Effector CD8-positive, alpha-beta T cell (primary cell): ENCODE data around the gene GPS2.
A peak's percentile ranks its signal among the peaks of the same experiment; 100 is the strongest.
"Not testable (repeated sequence)": the region's sequence is repeated elsewhere in the genome, so short reads cannot be mapped to it uniquely, and the experiment has no call there.

ENCODE experiments used
- DNase-seq: peaks from one replicate; lab custom pipeline; 2025; lab: John Stamatoyannopoulos, UW
- total RNA-seq, 4 experiments: gene quantifications; one replicate each; lab custom pipeline; 2026; lab: John Stamatoyannopoulos, UW

The GPS2 gene
- 6.0 to 7.6 (median 6.4) reads per million in 4 experiments for total RNA-seq

GRCh38 chr17:7314719-7315569 lies at the start of gene GPS2:
Gene GPS2 (minus strand): TSS chr17:7315360. CDS start chr17:7315052, 308 bp downstream.
- DNase-seq: peak; percentile 82

GRCh38 chr17:7363311-7363710 lies 48.2 kb upstream of the GPS2 start:
- DNase-seq: no peak

GRCh38 chr17:7361906-7362305 lies 46.7 kb upstream of the GPS2 start:
- DNase-seq: no peak

- no peak for DNase-seq
These were observed 42.2 kb upstream of the GPS2 start for GRCh38 chr17:7357381-7357780.

GRCh38 chr17:7356756-7357155 lies 41.6 kb upstream of the GPS2 start:
- no peak for DNase-seq

- DNase-seq: peak; percentile 73
These were observed 41.0 kb upstream of the GPS2 start for GRCh38 chr17:7356072-7356549.

GRCh38 chr17:7355573-7355972 lies 40.4 kb upstream of the GPS2 start:
- no peak for DNase-seq

- DNase-seq: no peak
These were observed 39.9 kb upstream of the GPS2 start, which contains the start of gene TMEM95 for GRCh38 chr17:7355053-7355452. Gene TMEM95 (plus strand): TSS chr17:7355156. CDS start chr17:7355205, 49 bp downstream.

GRCh38 chr17:7354262-7354843 lies 39.2 kb upstream of the GPS2 start:
- DNase-seq: no peak

- DNase-seq: no peak
These were observed 37.9 kb upstream of the GPS2 start for GRCh38 chr17:7352910-7353635.

GRCh38 chr17:7352503-7352889 lies 37.3 kb upstream of the GPS2 start:
- DNase-seq: no peak

- peak; percentile 54 for DNase-seq
These were observed 36.7 kb upstream of the GPS2 start, which contains the start of gene KCTD11 for GRCh38 chr17:7351665-7352502. Gene KCTD11 (plus strand): TSS chr17:7352162.

GRCh38 chr17:7348478-7349242 lies 33.5 kb upstream of the GPS2 start:
- no peak for DNase-seq

- no peak for DNase-seq
These were observed 32.7 kb upstream of the GPS2 start for GRCh38 chr17:7347630-7348477.

- no peak for DNase-seq
These were observed 31.8 kb upstream of the GPS2 start for GRCh38 chr17:7346761-7347614.

- no peak for DNase-seq
These were observed 28.1 kb upstream of the GPS2 start for GRCh38 chr17:7343250-7343649.

- no peak for DNase-seq
These were observed 26.7 kb upstream of the GPS2 start for GRCh38 chr17:7341842-7342241.

GRCh38 chr17:7340179-7340578 lies 25.0 kb upstream of the GPS2 start:
- no peak for DNase-seq

GRCh38 chr17:7337600-7337999 lies 22.4 kb upstream of the GPS2 start:
- not testable (repeated sequence) for DNase-seq
